Retinal pigment epithelial cell (primary cell): ENCODE data around the gene FREM1.

Experiments used
- DNase-seq: peaks from one replicate; pipeline ENCODE4 v3.0.0-alpha.2; 2010; ENCODE audit warnings: low read depth
- H3K4me3 ChIP-seq: 2 replicates; pipeline ENCODE4 v1.5.1; 2011; ENCODE audit warnings: mild to moderate bottlenecking, low read length, control low read depth, moderate library complexity
- TF ChIP-seq, protein P1 (sequence below): conservative IDR thresholded peaks from 2 replicates; pipeline ENCODE4 v1.5.1; 2011; ENCODE audit warnings: low read depth, low read length, control low read depth, inconsistent platforms

The FREM1 gene

DNA sequence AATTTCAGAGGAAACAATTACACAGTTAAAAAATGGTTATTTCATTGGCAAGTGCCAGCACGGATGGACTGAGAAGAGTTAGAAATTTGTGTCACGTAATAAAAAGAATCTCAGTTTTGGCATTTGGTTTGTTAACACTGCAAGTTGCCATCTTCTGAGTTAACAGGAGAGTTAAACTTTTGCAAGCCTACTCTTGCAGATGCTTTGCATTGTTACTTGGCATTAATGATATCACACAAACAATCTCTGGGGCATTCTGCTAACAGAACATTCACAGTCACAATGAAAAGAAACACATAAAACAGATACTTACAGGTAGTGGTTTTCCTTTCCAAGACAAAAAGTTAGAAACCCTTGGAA lies 647 bp downstream of the FREM1 start:
- no peak for DNase-seq
- no peak overlapping the region for H3K4me3 ChIP-seq
- TF ChIP-seq, protein P1, sequence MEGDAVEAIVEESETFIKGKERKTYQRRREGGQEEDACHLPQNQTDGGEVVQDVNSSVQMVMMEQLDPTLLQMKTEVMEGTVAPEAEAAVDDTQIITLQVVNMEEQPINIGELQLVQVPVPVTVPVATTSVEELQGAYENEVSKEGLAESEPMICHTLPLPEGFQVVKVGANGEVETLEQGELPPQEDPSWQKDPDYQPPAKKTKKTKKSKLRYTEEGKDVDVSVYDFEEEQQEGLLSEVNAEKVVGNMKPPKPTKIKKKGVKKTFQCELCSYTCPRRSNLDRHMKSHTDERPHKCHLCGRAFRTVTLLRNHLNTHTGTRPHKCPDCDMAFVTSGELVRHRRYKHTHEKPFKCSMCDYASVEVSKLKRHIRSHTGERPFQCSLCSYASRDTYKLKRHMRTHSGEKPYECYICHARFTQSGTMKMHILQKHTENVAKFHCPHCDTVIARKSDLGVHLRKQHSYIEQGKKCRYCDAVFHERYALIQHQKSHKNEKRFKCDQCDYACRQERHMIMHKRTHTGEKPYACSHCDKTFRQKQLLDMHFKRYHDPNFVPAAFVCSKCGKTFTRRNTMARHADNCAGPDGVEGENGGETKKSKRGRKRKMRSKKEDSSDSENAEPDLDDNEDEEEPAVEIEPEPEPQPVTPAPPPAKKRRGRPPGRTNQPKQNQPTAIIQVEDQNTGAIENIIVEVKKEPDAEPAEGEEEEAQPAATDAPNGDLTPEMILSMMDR = no peak

DNA sequence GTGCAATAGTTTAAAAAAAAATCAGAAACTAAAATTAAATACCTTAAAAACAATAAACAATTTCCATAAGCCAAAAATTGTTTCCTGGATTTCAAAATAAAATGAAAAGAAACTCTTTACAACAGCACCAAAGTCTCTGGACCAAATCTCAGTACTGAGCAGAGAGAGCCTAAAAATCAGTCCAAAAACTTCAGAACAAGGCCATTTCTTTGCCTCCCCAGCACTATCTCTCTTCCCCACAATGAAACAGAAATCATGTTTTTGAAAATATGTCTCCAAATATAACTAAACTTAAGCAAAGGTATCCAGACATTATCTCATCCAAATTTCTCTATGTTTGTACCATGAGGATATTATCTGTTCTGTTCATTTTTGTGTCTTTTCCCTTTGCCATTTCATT lies 1.0 kb downstream of the FREM1 start:
- H3K4me3 ChIP-seq = no peak overlapping the region
- TF ChIP-seq, protein P1 = no peak
- DNase-seq = no peak

DNA sequence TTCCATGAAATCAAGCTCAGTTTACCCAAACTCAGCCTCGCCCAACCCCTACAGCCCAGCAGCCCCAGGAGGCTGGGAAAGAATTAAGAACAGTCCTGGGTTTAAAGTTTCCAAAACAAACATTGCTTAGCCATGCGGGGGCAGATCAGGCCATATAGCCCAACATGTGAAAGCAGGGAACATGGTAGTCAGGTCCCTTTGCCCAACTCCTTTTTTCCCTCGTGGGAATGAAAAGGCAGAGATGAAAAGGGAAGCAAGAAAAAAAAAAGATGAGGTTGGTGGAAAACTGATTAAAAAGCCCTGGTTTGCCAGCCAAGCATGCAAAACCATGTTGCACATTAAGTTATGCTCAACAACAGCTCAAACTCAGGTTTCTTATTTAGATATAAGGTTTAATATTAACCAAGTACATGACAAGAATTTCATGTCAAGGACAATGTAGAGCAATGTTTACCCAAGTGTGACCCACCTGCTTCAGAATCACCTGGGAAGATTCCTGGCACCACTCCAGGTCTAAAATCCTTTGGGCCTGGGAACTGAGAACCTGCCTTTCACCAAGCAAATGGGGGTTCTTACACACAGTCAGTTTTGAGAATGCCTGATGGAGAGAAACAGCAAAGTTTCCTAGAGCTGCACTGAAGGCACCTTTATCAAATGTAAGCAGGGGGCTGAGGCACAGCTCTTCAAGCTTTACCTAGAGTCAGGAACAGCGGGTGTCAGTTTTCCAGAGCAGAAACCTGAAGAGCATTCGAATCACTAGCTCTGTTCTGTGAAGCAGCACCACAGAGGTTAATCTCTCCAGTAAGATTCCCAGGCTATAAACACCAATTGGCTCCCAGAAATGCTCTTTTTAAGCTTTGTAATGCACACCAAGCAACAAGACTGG lies 1.7 kb downstream of the FREM1 start:
- TF ChIP-seq, protein P1 = no peak
- H3K4me3 ChIP-seq = no peak overlapping the region
- no peak for DNase-seq

DNA sequence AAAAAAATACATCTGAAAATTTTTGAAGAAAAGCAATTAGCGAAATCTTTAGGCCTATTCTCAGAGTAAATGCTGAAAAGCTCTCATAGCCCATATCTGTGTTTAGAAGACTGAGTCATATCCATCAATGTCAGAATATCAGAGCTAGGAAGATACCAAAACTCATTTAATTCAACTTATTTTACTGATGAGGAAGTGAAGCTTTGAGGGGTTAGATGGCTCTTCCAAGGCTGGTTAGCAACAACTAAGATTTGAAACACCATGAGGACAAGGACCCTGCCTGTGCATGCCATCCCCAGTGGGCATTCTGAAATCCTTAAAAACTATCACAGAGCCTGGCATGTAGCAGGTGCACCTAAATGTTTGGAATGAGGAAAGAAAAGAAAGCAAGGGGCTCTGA lies 2.5 kb downstream of the FREM1 start:
- H3K4me3 ChIP-seq = no peak overlapping the region
- TF ChIP-seq, protein P1 = no peak
- no peak for DNase-seq

DNA sequence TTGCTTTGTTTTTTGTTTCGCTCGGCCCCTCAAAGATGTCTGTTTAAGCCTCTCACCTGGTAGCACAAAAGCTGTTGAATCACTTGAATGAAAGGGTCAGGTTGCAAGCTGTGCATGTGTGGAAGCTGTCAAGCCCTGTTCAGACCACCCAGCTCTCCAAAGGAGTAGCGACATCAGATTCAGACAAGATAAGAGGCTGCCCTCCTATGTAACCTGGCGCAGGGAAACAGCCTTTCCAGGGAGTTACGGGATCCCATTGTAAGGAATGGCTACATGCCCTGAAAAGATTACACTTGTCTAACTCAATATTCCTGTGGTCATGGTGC lies 2.9 kb downstream of the FREM1 start:
- no peak overlapping the region for H3K4me3 ChIP-seq
- no peak for DNase-seq
- TF ChIP-seq, protein P1 = no peak

DNA sequence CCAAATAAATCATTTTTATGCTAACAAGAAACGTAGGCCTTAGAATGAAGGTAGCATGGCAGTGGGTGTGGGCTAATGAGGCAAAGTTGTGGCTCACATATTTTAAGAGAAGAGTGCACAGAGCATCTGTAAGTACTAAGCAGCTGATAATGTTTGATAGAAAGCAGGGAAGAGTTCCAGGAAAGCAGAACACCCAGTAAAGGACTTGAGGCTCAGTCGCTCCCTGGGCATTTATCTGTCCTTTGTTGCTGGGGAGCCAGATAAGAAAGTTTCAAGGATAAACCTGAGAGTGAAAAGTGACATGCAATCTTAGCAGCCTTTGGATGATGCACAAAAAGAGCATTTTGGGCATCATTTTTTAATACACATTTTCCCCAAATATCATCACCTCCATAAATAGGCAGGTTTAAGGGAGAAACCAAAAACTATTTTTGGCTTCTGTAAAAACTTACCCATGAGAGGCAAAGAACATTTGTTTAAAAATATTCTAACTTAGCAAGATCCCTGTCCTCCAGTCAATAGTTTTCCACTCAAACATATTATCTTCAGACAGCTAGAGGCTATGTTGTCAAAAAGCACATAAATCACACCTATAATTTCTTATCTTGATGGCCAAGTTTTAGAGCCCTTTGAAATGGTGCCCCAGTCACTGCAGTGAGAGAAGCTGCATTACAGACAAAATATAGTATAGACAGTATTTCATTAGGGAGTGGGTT lies 3.4 kb downstream of the FREM1 start:
- H3K4me3 ChIP-seq = no peak overlapping the region
- TF ChIP-seq, protein P1 = no peak
- no peak for DNase-seq

DNA sequence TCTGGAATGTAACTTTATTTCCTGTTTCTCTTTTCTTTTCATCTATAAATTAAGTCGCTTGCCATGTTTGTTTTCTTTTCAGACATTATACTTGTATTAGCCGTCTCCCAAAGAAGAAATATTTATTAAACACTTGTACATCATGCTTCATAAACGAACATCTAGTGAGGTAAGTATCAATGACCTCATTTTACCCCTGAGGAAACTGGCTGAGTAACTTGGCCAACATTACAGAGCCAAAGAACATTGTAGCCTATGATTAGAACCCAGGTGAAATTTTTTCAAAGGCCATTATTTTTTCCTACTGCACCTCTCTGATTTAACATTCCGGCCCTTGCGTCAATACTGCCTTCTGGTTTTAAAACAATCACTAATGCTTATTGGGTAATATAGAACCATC lies 4.2 kb downstream of the FREM1 start:
- DNase-seq = no peak
- H3K4me3 ChIP-seq = no peak overlapping the region
- TF ChIP-seq, protein P1 = no peak
